Lung (tissue), 12 donors: ENCODE measurements around the gene CAMK2B. TPM values are rescaled to one million over a fixed set of nuclear protein-coding genes. Genes with fewer than 3 reads are reported as not detected.

Experiments
- ATAC-seq: fragments of 200-7000 bp; cut with Tn5 transposase; one replicate; pipeline ENCODE4 v1.9.1; 2020; ENCODE audit warnings: moderate number of reproducible peaks; ENCODE audit not compliant: insufficient read depth, low FRiP score
- DNase-seq, 3 donors: peaks; one replicate each; pipeline ENCODE4 v3.0.0-alpha.2; 2013 to 2017
- H3K27ac ChIP-seq, 2 donors: one replicate each; pipeline ENCODE4 v1.5.1; 2013; ENCODE audit warnings: mild to moderate bottlenecking in 2 of 2, moderate library complexity in 2 of 2, control low read depth in 1 of 2, inconsistent platforms in 1 of 2, low read depth in 1 of 2, low read length in 1 of 2
- H3K27me3 ChIP-seq, 3 donors: one replicate each; pipeline ENCODE4 v1.5.1; 2013; ENCODE audit warnings: low read length in 2 of 3; ENCODE audit not compliant: control insufficient read depth in 3 of 3, insufficient read depth in 3 of 3
- H3K36me3 ChIP-seq, 4 donors: one replicate each; pipeline ENCODE4 v1.5.1; 2013; ENCODE audit warnings: low read length in 4 of 4, mild to moderate bottlenecking in 1 of 4, moderate library complexity in 1 of 4; ENCODE audit not compliant: control insufficient read depth in 4 of 4, insufficient read depth in 4 of 4
- H3K4me1 ChIP-seq, 5 donors: one replicate each; pipeline ENCODE4 v1.5.1; 2013; ENCODE audit warnings: low read length in 5 of 5, mild to moderate bottlenecking in 2 of 5, moderate library complexity in 1 of 5; ENCODE audit not compliant: control insufficient read depth in 5 of 5, insufficient read depth in 5 of 5
- H3K4me3 ChIP-seq: one replicate; pipeline ENCODE4 v1.5.1; 2013; ENCODE audit warnings: mild to moderate bottlenecking, control low read depth, moderate library complexity
- H3K9ac ChIP-seq, 2 donors: one replicate each; pipeline ENCODE4 v1.5.1; 2013; ENCODE audit warnings: low read length in 2 of 2, control low read depth in 1 of 2; ENCODE audit not compliant: insufficient read depth in 1 of 2
- H3K9me3 ChIP-seq, 4 donors: one replicate each; pipeline ENCODE4 v1.5.1; 2013; ENCODE audit warnings: low read length in 3 of 4, mild to moderate bottlenecking in 1 of 4, moderate library complexity in 1 of 4; ENCODE audit not compliant: control insufficient read depth in 4 of 4, insufficient read depth in 3 of 4
- CTCF ChIP-seq: IDR thresholded peaks from 2 replicates; pipeline ENCODE4 v1.5.1; 2012; ENCODE audit warnings: mild to moderate bottlenecking; ENCODE audit errors: control extremely low read depth, extremely low read depth
- WGBS, 2 donors: extraction: QIAGEN DNeasy Blood & Tissue Kit; methylation state at CpG; one replicate each; pipeline ENCODE4 v1.1.7; 2013; 5-methylcytosine and 5-hydroxymethylcytosine counted together
- polyA plus RNA-seq, 2 donors: library from polyadenylated mRNA; stranded (reverse); fragments of 200-250 nt; gene quantifications; one replicate each; pipeline ENCODE4 v1.2.1, GENCODE V29; 2013
- total RNA-seq, 2 donors: library from RNA; depleted of rRNA in 1 of 2; stranded (reverse); fragments of >200 nt in 1 of 2; gene quantifications; one replicate each; pipeline ENCODE4 v1.2.1, GENCODE V29; 2014 to 2021
- donor health status: control.
- donor health status: control.
- donor health status: Bipolar disorder and iron deficiency.
- donor health status: healthy.
- donor health status: DM: yes; HTN: yes; CAD: no.

CAMK2B gene
- total and polyA plus RNA-seq, 4 donors: 0.12 to 0.80 (median 0.33) TPM

GRCh38 chr7:44212581-44213184, 112.7 kb downstream of the CAMK2B start:
- Histone ChIP-seq H3K9ac (no peak overlapping the region), H3K36me3 (peaks cover 17 to 52% (median 23%) of the 10 kb centered on the region in 4 donors), H3K9me3 (no peaks in the 10 kb centered on the region), H3K4me3 (no peak overlapping the region), H3K4me1 (peaks cover 0 to 7% (median 0%) of the 10 kb centered on the region in 5 donors), H3K27me3 (no peaks in the 10 kb centered on the region), H3K27ac (no peak overlapping the region)
- DNase-seq: no peak
- no peak for ATAC-seq
- WGBS, 2 donors: 88 to 94% methylated on average over 7 of the region's 7 CpGs
- no peak for TF ChIP-seq CTCF

GRCh38 chr7:44212018-44212417, 113.4 kb downstream of the CAMK2B start:
- H3K27me3 ChIP-seq: no peaks in the 10 kb centered on the region
- TF ChIP-seq CTCF: no peak
- H3K9me3 ChIP-seq: no peaks in the 10 kb centered on the region
- no peak for DNase-seq
- H3K4me1 ChIP-seq: peaks cover 0 to 3% (median 0%) of the 10 kb centered on the region in 5 donors
- 93 to 94% methylated on average over 6 of the region's 6 CpGs for WGBS, 2 donors
- H3K9ac ChIP-seq: no peak overlapping the region
- no peak overlapping the region for H3K4me3 ChIP-seq
- H3K27ac ChIP-seq: no peak overlapping the region
- ATAC-seq: no peak
- peaks cover 23 to 55% (median 27%) of the 10 kb centered on the region in 4 donors for H3K36me3 ChIP-seq

- peaks cover 26 to 58% (median 33%) of the 10 kb centered on the region in 4 donors for H3K36me3 ChIP-seq
- no peak for ATAC-seq
- DNase-seq: no peak
- H3K27me3 ChIP-seq: no peaks in the 10 kb centered on the region
- TF ChIP-seq CTCF: no peak
- no peak overlapping the region for H3K9ac ChIP-seq
- H3K9me3 ChIP-seq: no peaks in the 10 kb centered on the region
- no peaks in the 10 kb centered on the region for H3K4me1 ChIP-seq
- H3K27ac ChIP-seq: no peak overlapping the region
- H3K4me3 ChIP-seq: no peak overlapping the region
- WGBS, 2 donors: 93 to 94% methylated on average over 10 of the region's 10 CpGs
Measured at GRCh38 chr7:44211126-44211675, 114.2 kb downstream of the CAMK2B start.
